WI38 (cell line): Measurements from ENCODE around the gene SLFN11.

Experiments
- H3K4me3 ChIP-seq: 2 replicates; pipeline ENCODE4 v1.5.1; 2011; ENCODE audit warnings: low read depth, mild to moderate bottlenecking, control low read depth, low read length
- TF ChIP-seq, protein P1 (sequence below): IDR thresholded peaks from 2 replicates; pipeline ENCODE4 v1.5.1; 2012; ENCODE audit warnings: low read depth, mild to moderate bottlenecking, control low read depth, low read length

SLFN11 gene

DNA sequence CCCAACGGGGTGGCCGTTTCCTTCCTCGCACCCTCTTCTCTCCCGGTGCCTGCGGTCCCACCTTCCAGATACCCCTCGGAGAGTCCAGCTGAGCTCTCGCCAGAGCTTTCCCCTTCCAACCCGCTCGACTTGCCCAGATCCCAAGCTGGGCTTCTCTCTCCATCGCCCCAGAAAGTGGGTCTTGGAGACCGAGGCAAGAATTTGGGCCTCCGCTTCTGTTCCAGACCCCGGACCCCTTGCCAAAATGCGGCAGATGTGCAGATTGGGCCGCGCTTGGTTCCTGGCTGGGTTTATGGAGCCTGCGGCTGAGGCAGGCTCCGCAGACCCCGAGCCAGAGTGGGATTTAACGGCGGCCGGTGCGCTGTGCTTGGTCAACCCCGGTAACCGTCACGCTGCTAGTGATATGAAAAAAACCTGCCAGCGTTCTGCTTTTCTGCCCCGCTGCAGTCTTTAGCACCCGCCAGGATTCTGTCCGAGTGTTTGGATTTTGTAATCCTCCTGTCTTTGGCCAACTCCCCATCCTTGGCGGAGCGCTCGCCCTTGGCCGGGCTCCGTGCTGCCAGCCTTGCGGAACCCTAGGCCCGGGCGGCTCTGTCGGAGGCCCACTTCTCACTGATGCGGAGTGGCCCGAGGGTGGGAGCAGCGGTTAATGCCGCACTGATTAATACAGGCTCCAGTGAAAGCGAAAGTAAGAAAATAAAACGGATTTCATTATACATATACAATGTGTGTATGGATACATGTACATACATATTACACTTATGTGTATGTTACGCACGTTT is 754 bp upstream of the SLFN11 start:
- TF ChIP-seq, protein P1, sequence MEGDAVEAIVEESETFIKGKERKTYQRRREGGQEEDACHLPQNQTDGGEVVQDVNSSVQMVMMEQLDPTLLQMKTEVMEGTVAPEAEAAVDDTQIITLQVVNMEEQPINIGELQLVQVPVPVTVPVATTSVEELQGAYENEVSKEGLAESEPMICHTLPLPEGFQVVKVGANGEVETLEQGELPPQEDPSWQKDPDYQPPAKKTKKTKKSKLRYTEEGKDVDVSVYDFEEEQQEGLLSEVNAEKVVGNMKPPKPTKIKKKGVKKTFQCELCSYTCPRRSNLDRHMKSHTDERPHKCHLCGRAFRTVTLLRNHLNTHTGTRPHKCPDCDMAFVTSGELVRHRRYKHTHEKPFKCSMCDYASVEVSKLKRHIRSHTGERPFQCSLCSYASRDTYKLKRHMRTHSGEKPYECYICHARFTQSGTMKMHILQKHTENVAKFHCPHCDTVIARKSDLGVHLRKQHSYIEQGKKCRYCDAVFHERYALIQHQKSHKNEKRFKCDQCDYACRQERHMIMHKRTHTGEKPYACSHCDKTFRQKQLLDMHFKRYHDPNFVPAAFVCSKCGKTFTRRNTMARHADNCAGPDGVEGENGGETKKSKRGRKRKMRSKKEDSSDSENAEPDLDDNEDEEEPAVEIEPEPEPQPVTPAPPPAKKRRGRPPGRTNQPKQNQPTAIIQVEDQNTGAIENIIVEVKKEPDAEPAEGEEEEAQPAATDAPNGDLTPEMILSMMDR, result no peak
- H3K4me3 ChIP-seq, result peak overlapping the region; percentile 81

DNA sequence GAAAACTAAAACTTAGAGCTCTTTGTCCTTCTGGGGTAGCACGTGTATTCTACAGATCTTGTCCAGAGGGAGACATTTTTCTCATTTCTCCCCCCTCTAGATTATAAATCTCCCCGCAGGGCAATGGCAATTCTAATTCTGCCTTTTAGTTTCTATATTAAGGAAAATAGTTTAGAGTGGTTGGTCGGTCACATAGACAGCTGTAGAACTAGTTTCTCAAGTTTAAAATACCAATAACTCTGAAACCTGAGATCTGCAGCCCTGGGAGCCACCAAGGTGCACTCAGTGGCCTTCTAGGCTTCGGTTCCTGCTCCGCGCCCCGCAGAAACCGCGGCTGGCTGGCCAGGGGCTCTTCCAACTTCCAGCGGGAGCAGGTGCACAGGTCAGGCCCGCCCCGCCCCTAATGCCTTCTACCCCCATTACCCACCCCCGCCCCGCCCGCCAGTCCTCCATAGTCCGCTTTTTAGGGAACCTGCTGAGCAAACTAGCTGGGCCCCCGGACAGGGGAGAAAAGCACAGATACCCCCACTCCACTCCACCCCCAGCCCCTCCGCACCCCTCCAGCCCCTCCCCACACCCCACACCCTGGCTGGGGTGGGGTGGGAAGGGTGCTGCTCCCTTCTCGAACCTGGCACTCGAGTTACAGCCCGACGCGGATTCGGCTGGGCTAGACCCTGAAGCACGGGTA is 431 bp downstream of the SLFN11 start:
- TF ChIP-seq, protein P1, result no peak

DNA sequence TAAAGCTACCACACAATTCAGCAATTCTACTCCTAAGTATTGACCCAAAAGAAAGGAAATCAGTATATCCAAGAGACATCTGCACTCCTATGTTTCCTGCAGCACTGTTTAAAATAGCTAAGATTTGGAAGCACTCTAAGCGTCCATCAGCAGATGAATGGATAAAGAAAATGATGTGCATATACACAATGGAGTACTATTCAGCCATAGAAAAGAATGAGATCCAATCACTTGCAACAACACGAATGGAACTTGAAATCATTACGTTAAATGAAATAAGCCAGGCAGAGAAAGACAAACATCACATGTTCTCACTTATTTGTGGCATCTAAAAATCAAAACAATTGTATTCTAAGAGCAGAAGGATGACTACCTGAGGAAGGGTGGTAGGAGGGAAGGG is 1.5 kb downstream of the SLFN11 start:
- peak overlapping the region; percentile 81 for H3K4me3 ChIP-seq

More for the DNA sequence above, 431 bp downstream of the SLFN11 start:
- H3K4me3 ChIP-seq, result peak overlapping the region; percentile 81

DNA sequence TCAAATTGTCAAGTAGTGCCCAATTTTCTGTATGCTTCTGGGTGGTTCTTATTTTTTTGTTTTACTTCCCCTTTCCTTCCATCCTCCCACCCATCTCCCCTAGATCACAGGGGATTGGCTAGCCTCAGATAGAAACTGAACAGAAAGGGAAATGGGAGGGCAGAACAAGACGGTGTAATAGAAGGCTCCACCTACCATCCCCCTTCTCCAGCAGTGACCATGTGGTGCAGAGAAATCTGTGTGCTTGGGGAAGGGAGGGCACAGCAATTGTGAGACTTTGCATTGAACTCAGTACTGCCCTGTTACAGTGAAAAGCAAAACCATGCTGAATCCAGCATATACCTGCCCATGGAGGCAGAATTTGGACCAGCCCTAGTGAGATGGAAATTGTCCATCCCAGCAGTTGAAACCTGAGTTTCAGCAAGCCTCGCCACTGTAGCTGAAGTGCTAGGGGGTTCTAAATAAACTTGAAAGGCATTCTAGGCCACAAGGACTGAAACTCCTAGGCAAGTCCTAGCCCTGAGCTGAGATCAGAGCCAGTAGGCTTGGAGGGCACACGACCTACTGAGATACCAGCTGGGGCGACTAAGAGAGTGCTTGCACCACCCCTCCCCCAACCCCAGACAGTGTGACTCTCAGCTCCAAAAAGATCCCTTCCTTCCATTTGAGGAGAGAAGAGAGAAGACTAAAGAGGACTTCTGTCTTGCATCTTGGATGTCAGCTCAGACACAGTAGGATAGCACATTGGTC is 5.2 kb downstream of the SLFN11 start:
- H3K4me3 ChIP-seq, result no peak overlapping the region
- TF ChIP-seq, protein P1, result no peak

More for the DNA sequence above, 1.5 kb downstream of the SLFN11 start:
- TF ChIP-seq, protein P1, result no peak

DNA sequence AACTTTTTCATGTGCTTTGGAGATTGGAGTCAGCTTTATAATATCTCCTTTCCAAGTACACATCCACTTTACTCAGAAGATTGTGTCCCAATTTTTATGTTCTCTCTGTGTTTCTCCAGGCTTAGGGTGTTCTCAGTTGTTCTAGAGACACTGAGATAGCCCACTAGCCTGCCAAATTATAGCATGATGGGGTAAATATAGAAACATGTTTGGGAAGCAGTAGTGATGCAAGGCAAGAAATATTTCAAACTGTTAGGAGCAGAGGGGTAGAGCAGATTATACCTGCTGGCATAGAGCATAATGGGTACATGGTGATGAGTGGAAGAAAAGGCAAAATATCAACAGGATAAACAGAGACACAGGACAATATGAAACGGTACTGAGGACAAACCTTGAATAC is 12.4 kb downstream of the SLFN11 start:
- H3K4me3 ChIP-seq, result no peak overlapping the region

DNA sequence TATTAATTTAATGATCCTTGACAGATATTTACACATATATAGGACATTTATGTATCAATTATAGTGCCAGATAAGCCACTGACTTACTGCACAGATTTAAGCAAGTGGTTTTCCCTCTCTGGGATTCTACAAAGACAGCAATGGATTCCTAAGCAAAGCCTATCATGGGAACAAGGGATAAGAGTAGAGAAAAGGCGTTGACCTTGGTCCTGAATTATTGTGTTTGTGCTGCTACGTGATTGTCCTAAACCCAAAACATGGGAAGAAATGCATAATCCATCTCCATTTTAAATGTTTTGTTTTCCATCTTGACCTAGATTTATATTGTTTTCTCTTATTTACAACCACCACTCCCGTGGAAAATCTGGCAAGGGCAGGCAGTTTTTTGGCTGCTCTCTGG is 14.0 kb downstream of the SLFN11 start:
- no peak overlapping the region for H3K4me3 ChIP-seq
- TF ChIP-seq, protein P1, result no peak

More for the DNA sequence above, 12.4 kb downstream of the SLFN11 start:
- TF ChIP-seq, protein P1, result no peak
